ENCODE measurements around the gene AGFG1.
"Not testable (repeated sequence)": the region's sequence is repeated elsewhere in the genome, so short reads cannot be mapped to it uniquely, and the experiment has no call there.

Gene AGFG1

GRCh38 chr2:227499627-227500300 is 27.8 kb downstream of the AGFG1 start:
- DNase-seq (ENCODE audit: low read depth in 2 of 2): no peak

- DNase-seq (ENCODE audit: low read depth in 2 of 2): no peak
Measured at GRCh38 chr2:227500301-227500630, 28.3 kb downstream of the AGFG1 start.

GRCh38 chr2:227503433-227504406 is 31.8 kb downstream of the AGFG1 start:
- DNase-seq (ENCODE audit: low read depth in 2 of 2): no peak

- no peak for DNase-seq (ENCODE audit: low read depth in 2 of 2)
Measured at GRCh38 chr2:227504700-227505099, 32.7 kb downstream of the AGFG1 start.

GRCh38 chr2:227506456-227506855 is 34.5 kb downstream of the AGFG1 start:
- no peak for DNase-seq (ENCODE audit: low read depth in 2 of 2)

- DNase-seq (ENCODE audit: low read depth in 2 of 2): no peak
Measured at GRCh38 chr2:227507963-227508362, 36.0 kb downstream of the AGFG1 start.

GRCh38 chr2:227509076-227509475 is 37.1 kb downstream of the AGFG1 start:
- DNase-seq (ENCODE audit: low read depth in 2 of 2): no peak

GRCh38 chr2:227509824-227510619 is 38.1 kb downstream of the AGFG1 start:
- no peak for DNase-seq (ENCODE audit: low read depth in 2 of 2)

- DNase-seq (ENCODE audit: low read depth in 2 of 2): no peak
Measured at GRCh38 chr2:227510620-227510958, 38.6 kb downstream of the AGFG1 start.

GRCh38 chr2:227511239-227511930 is 39.4 kb downstream of the AGFG1 start:
- DNase-seq (ENCODE audit: low read depth in 2 of 2): no peak

- no peak for DNase-seq (ENCODE audit: low read depth in 2 of 2)
Measured at GRCh38 chr2:227511955-227512354, 40.0 kb downstream of the AGFG1 start.

GRCh38 chr2:227513113-227513512 is 41.2 kb downstream of the AGFG1 start:
- DNase-seq (ENCODE audit: low read depth in 2 of 2): no peak

GRCh38 chr2:227515742-227516141 is 43.8 kb downstream of the AGFG1 start:
- no peak for DNase-seq (ENCODE audit: low read depth in 2 of 2)

GRCh38 chr2:227517724-227518123 is 45.8 kb downstream of the AGFG1 start:
- no peak for DNase-seq (ENCODE audit: low read depth in 2 of 2)

- DNase-seq (ENCODE audit: low read depth in 2 of 2): not testable (repeated sequence)
Measured at GRCh38 chr2:227518278-227518865, 46.4 kb downstream of the AGFG1 start.

- not testable (repeated sequence) for DNase-seq (ENCODE audit: low read depth in 2 of 2)
Measured at GRCh38 chr2:227521178-227521577, 49.2 kb downstream of the AGFG1 start.

GRCh38 chr2:227524665-227525064 is 52.7 kb downstream of the AGFG1 start:
- no peak for DNase-seq (ENCODE audit: low read depth in 2 of 2)

- no peak for DNase-seq (ENCODE audit: low read depth in 2 of 2)
Measured at GRCh38 chr2:227527351-227527750, 55.4 kb downstream of the AGFG1 start.

GRCh38 chr2:227528803-227529202 is 56.8 kb downstream of the AGFG1 start:
- no peak for DNase-seq (ENCODE audit: low read depth in 2 of 2)

- no peak for DNase-seq (ENCODE audit: low read depth in 2 of 2)
Measured at GRCh38 chr2:227529871-227530270, 57.9 kb downstream of the AGFG1 start.

GRCh38 chr2:227534714-227535113 is 62.8 kb downstream of the AGFG1 start:
- DNase-seq (ENCODE audit: low read depth in 2 of 2): no peak
